ENCODE data around the gene PCDHB2. TPM values are rescaled to one million over a fixed set of nuclear protein-coding genes. Genes with fewer than 3 reads are reported as not detected.
A peak's percentile ranks its signal among the peaks of the same experiment; 100 is the strongest.

The PCDHB2 gene
- total RNA-seq, 1 experiment from 2014 or later = 12.8 TPM

DNA sequence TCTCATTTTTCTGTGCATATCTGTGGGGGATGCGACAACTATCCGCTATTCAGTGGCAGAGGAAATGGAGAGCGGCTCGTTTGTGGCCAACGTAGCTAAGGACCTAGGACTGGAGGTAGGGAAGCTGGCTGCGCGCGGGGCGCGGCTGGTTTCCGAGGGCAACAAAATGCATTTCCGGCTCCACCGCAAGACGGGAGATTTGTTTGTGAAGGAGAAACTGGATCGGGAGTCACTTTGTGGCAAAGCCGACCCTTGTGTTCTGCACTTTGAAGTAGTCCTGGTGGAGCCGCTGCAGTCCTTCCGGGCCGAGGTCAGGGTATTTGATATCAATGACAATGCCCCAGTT lies 42.9 kb upstream of the PCDHB2 start:
- TF ChIP-seq, protein P1, sequence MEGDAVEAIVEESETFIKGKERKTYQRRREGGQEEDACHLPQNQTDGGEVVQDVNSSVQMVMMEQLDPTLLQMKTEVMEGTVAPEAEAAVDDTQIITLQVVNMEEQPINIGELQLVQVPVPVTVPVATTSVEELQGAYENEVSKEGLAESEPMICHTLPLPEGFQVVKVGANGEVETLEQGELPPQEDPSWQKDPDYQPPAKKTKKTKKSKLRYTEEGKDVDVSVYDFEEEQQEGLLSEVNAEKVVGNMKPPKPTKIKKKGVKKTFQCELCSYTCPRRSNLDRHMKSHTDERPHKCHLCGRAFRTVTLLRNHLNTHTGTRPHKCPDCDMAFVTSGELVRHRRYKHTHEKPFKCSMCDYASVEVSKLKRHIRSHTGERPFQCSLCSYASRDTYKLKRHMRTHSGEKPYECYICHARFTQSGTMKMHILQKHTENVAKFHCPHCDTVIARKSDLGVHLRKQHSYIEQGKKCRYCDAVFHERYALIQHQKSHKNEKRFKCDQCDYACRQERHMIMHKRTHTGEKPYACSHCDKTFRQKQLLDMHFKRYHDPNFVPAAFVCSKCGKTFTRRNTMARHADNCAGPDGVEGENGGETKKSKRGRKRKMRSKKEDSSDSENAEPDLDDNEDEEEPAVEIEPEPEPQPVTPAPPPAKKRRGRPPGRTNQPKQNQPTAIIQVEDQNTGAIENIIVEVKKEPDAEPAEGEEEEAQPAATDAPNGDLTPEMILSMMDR (IDR thresholded peaks at IDR 0.05) = no peak
- 0 out of 2 replicates have a peak, but pooled peaks have one; percentile 15 for TF ChIP-seq TCF7L2 (IDR thresholded peaks at IDR 0.05; ENCODE audit: low read depth, low read length)
- in situ Hi-C loops (cut with HindIII; ENCODE audit: low pct_unique_long_range_greater_than_20kb, low sequenced_read_pairs) = no loop called here
- intact Hi-C loops (cut with micrococcal nuclease; ENCODE audit: unreplicated experiment) = no loop called here
- ChIA-PET CTCF (no interaction called here), POLR2A (interaction anchor here (0.6 kb wide), 1 partner anchor 182 kb away, joined by 4 read pairs; no protein-coding TSS in a partner anchor)
- no peaks in the 10 kb centered on the region for H3K9me3 ChIP-seq (ENCODE audit: control insufficient read depth, insufficient read depth, low read depth, low read length)
- no peaks in the 10 kb centered on the region for H3K4me1 ChIP-seq (ENCODE audit: control insufficient read depth, insufficient read depth, low read length)
- BruUV-seq (replicated peaks) = no TSS peak
- H3K4me3 ChIP-seq (ENCODE audit: low read depth in 2 of 2, low read length in 2 of 2) = peak overlapping the region; percentile 43 to 67
- no peak overlapping the region for H3K27ac ChIP-seq (ENCODE audit: low read length)
- H3K27me3 ChIP-seq (ENCODE audit: control insufficient read depth, insufficient read depth, low read length) = peaks cover 2% of the 10 kb centered on the region; the same call in 1 of the 2 replicates
- DNase-seq (ENCODE audit: low read depth, low spot score) (no peak), ATAC-seq (peak; percentile 62)
- H3K36me3 ChIP-seq (ENCODE audit: control insufficient read depth, insufficient read depth, low read length) = no peaks in the 10 kb centered on the region

DNA sequence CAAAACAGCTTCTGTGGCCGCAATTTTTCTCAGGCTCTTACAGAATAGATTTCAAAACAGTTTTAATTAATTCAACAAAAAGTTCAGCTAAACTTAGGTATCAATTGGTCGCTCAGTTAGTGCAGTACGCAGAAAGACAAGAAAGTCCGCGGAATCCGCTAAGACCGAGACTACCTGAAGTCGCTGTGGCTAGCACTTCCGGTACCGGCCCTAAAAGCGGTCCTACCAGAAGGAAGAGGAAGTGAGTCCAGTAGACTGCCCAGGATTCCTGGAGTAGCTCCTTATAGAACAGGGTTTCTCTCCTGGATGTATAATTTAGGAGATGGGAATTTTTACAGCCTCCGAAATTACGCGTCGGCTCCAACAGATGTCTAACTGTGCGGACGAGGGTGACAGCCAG lies 16.6 kb upstream of the PCDHB2 start:
- POLR2A ChIA-PET = interaction anchor here (0.5 kb wide), 1 partner anchor 9 kb away, joined by 4 read pairs; no protein-coding TSS in a partner anchor
- DNase-seq (ENCODE audit: low read depth, low spot score) (no peak), ATAC-seq (no peak)
- no peaks in the 10 kb centered on the region for H3K9me3 ChIP-seq (ENCODE audit: control insufficient read depth, insufficient read depth, low read depth, low read length)
- H3K27ac ChIP-seq (ENCODE audit: low read length) = no peak overlapping the region
- TF ChIP-seq POLR2AphosphoS5 (IDR thresholded peaks at IDR 0.05; ENCODE audit: low read depth, low read length) = no peak
- TF ChIP-seq, protein P1 (IDR thresholded peaks at IDR 0.05) = no peak
- TF ChIP-seq, protein P2, sequence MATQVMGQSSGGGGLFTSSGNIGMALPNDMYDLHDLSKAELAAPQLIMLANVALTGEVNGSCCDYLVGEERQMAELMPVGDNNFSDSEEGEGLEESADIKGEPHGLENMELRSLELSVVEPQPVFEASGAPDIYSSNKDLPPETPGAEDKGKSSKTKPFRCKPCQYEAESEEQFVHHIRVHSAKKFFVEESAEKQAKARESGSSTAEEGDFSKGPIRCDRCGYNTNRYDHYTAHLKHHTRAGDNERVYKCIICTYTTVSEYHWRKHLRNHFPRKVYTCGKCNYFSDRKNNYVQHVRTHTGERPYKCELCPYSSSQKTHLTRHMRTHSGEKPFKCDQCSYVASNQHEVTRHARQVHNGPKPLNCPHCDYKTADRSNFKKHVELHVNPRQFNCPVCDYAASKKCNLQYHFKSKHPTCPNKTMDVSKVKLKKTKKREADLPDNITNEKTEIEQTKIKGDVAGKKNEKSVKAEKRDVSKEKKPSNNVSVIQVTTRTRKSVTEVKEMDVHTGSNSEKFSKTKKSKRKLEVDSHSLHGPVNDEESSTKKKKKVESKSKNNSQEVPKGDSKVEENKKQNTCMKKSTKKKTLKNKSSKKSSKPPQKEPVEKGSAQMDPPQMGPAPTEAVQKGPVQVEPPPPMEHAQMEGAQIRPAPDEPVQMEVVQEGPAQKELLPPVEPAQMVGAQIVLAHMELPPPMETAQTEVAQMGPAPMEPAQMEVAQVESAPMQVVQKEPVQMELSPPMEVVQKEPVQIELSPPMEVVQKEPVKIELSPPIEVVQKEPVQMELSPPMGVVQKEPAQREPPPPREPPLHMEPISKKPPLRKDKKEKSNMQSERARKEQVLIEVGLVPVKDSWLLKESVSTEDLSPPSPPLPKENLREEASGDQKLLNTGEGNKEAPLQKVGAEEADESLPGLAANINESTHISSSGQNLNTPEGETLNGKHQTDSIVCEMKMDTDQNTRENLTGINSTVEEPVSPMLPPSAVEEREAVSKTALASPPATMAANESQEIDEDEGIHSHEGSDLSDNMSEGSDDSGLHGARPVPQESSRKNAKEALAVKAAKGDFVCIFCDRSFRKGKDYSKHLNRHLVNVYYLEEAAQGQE (IDR thresholded peaks at IDR 0.05; ENCODE audit: insufficient read depth in 1 of 2, low read depth in 2 of 2, low read length in 1 of 2) = no peak
- TF ChIP-seq TCF7L2 (IDR thresholded peaks at IDR 0.05; ENCODE audit: low read depth, low read length) = no peak
- TF ChIP-seq SIN3A (IDR thresholded peaks at IDR 0.05; ENCODE audit: borderline replicate concordance, insufficient read depth, low read depth, low read length) = no peak
- in situ Hi-C loops (cut with HindIII; ENCODE audit: low pct_unique_long_range_greater_than_20kb, low sequenced_read_pairs) = loop anchor here (25.0 kb wide), 1 partner anchor 109 kb away; the partner anchor contains the start of genes PCDHB10, PCDHB11, PCDHB16 and PCDHB8
- CTCF ChIA-PET = no interaction called here
- no TSS peak for BruUV-seq (replicated peaks)
- H3K4me3 ChIP-seq (ENCODE audit: low read depth in 2 of 2, low read length in 2 of 2) = no peak overlapping the region
- intact Hi-C loops (cut with micrococcal nuclease; ENCODE audit: unreplicated experiment) = no loop called here
- peaks cover 6% of the 10 kb centered on the region; the same call in 1 of the 2 replicates for H3K27me3 ChIP-seq (ENCODE audit: control insufficient read depth, insufficient read depth, low read length)
- no peaks in the 10 kb centered on the region for H3K4me1 ChIP-seq (ENCODE audit: control insufficient read depth, insufficient read depth, low read length)
- no peaks in the 10 kb centered on the region for H3K36me3 ChIP-seq (ENCODE audit: control insufficient read depth, insufficient read depth, low read length)
